GM11168 (cell line): Measurements from ENCODE around the gene ABCC5.

Source experiments
- in situ Hi-C: fragments of 300-500 bp; cut with MboI; formaldehyde crosslinking; loops from one replicate; pipeline ENCODE4 v1.12.0; 2022; ENCODE audit warnings: low sequenced_read_pairs; ENCODE audit not compliant: unreplicated experiment

Gene ABCC5

DNA sequence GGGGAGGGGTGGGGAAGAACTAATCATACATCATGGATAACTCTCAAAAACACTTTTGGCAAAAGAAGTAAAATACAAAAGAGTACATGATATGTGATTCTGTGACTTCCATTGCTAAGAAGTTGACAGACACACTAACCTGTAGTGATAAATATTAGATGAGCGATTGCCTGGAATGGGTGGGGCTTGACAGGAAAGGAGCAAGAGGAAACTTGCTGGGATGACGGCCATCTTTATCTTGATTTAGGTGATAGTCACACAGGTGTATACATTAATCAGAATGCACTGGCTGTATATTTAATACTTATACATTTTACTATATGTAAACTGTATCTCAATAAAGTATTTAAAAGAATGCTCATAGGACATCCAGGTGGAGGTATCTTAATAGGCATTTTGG lies 146.1 kb downstream of the ABCC5 start:
- in situ Hi-C loops = no loop called here

DNA sequence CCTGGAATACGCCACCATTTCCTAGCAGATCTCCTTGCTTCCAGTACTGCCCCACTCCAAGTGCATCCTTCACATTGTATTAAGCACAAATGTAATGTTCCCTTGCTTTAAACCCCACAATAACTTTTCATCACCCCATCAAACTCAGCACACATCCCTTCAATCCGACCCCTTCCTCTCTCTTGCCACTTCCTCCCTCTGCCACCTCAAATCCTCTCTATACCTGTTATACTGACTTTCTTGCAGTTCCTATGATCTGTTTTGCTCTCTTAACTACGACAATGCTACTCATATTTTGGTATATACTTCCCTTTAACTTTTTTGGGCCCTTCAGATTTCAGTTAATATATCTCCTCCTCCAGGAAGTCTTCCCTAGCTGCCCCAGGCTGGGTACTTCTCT lies 147.1 kb downstream of the ABCC5 start:
- in situ Hi-C loops = no loop called here
